T-helper 1 cell (primary cell): ENCODE data around the gene CRLF3.
"Not testable (repeated sequence)": the region's sequence is repeated elsewhere in the genome, so short reads cannot be mapped to it uniquely, and the experiment has no call there.

Experiments
- DNase-seq, 5 donors: peaks; one replicate each; pipeline ENCODE4 v3.0.0-alpha.2; 2012 to 2020

Gene CRLF3

GRCh38 chr17:30814236-30814635 is 10.3 kb downstream of the CRLF3 start:
- not testable (repeated sequence) for DNase-seq

GRCh38 chr17:30812218-30813177 is 12.0 kb downstream of the CRLF3 start:
- DNase-seq: peak in 1 of 5 donors; percentile 14

- peak in 1 of 5 donors; percentile 70 for DNase-seq
These were observed 14.6 kb downstream of the CRLF3 start for GRCh38 chr17:30809867-30810266.

GRCh38 chr17:30808785-30809286 is 15.7 kb downstream of the CRLF3 start:
- DNase-seq: peak in 2 of 5 donors; percentile 25 to 90

GRCh38 chr17:30807896-30808295 is 16.6 kb downstream of the CRLF3 start:
- no peak for DNase-seq

GRCh38 chr17:30805944-30806456 is 18.5 kb downstream of the CRLF3 start:
- DNase-seq: no peak

- DNase-seq: no peak
These were observed 22.8 kb downstream of the CRLF3 start for GRCh38 chr17:30801671-30802070.

GRCh38 chr17:30796016-30796415 is 28.5 kb downstream of the CRLF3 start:
- DNase-seq: peak in 1 of 5 donors; percentile 69

- no peak for DNase-seq
These were observed 30.1 kb downstream of the CRLF3 start for GRCh38 chr17:30794372-30794771.

- DNase-seq: no peak
These were observed 31.1 kb downstream of the CRLF3 start for GRCh38 chr17:30793282-30793977.

- peak in 1 of 5 donors; percentile 15 for DNase-seq
These were observed 34.2 kb downstream of the CRLF3 start for GRCh38 chr17:30790279-30790678.

GRCh38 chr17:30788918-30789317 is 35.6 kb downstream of the CRLF3 start:
- DNase-seq: no peak

- no peak for DNase-seq
These were observed 42.3 kb downstream of the CRLF3 start for GRCh38 chr17:30782206-30782605.

- DNase-seq: peak in 1 of 5 donors; percentile 32
These were observed 44.1 kb downstream of the CRLF3 start for GRCh38 chr17:30780343-30780742.

GRCh38 chr17:30768771-30769170 is 55.7 kb downstream of the CRLF3 start:
- DNase-seq: not testable (repeated sequence)

- not testable (repeated sequence) for DNase-seq
These were observed 56.7 kb downstream of the CRLF3 start for GRCh38 chr17:30767641-30768404.

- no peak for DNase-seq
These were observed 63.4 kb downstream of the CRLF3 start for GRCh38 chr17:30761060-30761459.

GRCh38 chr17:30753291-30753690 is 71.2 kb downstream of the CRLF3 start:
- not testable (repeated sequence) for DNase-seq

GRCh38 chr17:30750982-30751381 is 73.5 kb downstream of the CRLF3 start:
- DNase-seq: not testable (repeated sequence)

GRCh38 chr17:30747621-30748020 is 76.9 kb downstream of the CRLF3 start:
- not testable (repeated sequence) for DNase-seq

- not testable (repeated sequence) for DNase-seq
These were observed 81.8 kb downstream of the CRLF3 start for GRCh38 chr17:30742669-30743068.

GRCh38 chr17:30736371-30736770 is 88.1 kb downstream of the CRLF3 start:
- DNase-seq: not testable (repeated sequence)
